Activated CD4-positive, alpha-beta T cell treated with anti-CD3 and anti-CD28 coated beads, Interleukin-10, Interleukin-2, amounts not matched to agents 100 ng/mL and 50 ng/mL, durations not matched to agents 16 hours and 8 hours (primary cell): Measurements from ENCODE around the gene CEMIP.

Source experiments
- DNase-seq: peaks from one replicate; pipeline ENCODE4 v3.0.0-alpha.2; 2020

CEMIP gene

DNA sequence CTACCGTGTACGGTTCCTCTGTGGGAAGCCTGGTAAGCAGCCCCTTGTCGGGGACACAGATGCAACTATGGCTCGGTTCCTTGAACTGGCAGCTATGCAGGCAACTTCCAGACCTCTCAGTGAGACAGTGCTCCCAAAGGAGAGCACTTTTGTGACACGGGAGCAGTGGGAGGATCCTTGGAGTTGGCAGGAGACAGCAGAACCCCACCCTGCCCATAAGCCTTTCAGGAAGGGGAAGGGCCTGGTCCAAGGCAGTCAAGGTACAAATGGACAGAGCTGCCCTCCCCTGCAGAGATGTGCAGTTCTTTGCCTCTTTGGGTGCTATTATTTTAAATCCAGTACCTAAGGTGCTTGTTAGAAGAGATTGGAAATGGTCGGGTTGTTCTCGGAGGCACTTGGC is 115.9 kb downstream of the CEMIP start:
- no peak for DNase-seq

DNA sequence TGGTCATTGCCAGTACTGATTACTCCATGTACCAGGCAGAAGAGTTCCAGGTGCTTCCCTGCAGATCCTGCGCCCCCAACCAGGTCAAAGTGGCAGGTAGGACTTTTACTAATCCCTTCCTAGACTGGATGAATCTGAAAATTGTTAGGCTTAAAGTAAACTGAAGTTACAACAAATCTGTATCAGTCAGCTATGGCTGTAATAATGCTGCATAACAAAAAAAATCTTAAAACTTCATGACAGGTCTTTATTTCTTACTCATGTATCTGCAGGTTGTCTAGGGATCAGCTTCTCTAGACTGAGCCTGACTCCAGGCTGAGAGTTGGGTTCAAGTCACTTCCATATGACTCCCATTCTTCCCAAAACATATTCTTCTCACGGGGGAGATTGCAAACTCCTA is 116.8 kb downstream of the CEMIP start:
- no peak for DNase-seq

DNA sequence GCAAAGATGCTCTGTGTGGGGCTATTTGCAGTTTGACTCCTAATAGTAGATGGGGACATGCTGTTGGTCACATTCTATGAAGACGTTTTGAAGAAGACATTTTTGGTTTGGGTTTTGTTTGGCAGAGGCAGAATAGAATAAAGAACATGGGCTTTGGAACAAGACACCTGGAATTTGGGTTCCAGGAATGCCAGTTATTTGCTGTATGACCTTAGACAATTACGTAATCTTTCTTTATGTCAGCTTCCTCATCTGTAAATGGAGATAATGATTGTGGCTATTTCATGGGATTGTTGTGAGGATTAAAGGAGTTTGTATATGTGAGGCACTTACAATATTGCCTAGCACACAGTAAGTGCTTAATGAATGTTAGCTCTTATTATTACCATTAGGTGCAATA is 118.9 kb downstream of the CEMIP start:
- DNase-seq: no peak

DNA sequence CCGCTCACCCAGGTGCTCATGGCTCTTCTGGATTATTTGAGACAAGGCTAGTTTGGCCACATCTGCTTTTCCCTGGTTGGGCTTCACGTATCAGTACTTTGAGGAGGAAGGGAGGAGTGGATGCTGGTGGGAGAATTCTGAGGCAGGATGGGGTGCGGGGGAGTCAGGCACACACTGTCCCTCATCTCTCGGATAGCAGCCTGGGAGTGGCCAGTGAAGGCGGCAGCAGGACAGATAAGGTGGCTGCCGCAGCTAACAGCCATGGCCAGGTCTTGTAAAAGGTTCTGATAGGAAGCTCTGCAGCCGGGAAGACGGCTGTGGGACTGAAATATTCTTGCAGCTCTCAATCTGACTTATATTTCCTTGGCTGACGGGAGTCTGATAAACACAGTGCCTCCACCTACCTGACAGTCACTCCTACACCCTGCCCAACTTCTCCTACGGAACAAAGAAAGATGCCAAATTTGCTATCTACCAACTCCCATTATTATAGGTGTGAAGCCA is 123.2 kb downstream of the CEMIP start:
- DNase-seq: no peak

DNA sequence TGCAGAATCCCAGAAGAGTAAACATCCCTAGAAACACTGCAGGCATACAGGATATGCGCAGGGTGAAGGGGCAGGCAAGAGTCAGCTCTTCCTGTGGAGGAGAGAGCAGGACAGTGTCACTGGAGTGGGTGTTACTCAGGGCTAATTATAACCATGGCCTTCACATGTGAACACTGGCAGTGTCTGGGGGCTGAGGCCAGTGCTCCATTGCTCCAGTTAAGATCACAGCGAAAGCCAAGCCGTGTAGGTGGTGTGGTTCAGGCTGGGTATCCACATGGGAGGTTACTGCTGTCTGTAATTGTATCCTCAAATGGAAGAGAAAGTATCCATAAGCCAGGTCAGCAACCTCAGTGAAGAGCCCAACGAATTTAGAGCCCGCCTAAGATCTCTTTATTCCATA is 125.8 kb downstream of the CEMIP start:
- no peak for DNase-seq

DNA sequence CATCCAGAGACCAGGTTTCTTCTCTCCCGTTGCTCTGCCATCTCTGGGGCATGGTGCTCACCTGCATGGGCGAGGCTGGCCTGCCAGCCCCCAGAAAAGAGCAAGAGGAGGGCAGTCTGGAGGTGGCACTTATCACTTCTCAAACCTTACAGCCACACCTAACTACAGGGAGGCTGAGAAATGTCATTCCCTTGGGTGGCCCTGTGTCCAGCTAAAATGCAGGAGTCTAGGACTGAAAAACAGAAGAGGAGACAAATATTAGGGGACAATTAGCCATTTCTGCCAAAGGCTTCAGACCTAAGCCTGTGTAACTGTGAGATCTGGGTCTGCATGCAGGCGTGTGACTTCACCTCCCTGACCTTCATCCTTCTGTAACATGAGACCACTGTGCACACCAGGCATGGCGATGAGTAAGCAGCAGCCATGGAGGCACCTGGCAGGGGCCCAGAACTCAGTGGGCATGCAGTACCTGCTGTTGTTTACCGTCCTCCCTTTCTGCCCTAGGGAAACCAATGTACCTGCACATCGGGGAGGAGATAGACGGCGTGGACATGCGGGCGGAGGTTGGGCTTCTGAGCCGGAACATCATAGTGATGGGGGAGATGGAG is 127.1 kb downstream of the CEMIP start:
- DNase-seq: no peak

DNA sequence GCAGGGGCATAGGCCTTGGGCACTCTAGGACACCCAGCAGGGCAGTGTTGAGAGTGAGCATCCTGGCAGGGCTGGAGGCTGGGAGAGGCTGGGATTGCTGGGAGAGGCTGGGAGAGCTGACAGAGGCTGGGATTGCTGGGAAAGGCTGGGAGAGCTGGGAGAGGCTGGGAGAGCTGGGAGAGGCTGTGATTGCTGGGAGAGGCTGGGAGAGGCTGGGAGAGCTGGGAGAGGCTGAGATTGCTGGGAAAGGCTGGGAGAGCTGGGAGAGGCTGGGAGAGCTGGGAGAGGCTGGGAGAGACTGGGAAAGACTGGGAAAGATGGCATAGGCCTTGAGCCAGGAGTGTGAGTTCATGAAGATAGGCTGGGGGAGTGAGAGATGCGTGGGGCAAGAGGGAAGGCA is 132.7 kb downstream of the CEMIP start:
- no peak for DNase-seq

DNA sequence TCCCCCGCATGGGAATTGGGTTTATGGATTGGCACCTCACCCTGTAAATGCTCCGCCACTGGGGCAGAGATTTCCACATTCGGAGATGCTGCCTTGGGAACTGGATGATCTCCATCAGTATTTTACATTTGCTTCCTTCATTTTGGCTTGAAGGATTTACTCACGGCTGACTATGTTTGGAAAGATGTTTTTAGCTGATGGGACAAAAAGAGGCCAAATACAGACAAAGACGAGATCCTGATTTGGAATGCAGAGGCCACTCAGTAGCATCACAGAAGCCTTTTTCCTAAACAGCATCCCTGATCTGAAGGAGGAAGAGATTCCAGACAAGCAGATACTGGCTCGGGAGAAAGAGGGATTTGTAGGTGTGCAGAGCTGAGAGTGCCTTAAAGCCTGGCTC is 133.5 kb downstream of the CEMIP start:
- no peak for DNase-seq

DNA sequence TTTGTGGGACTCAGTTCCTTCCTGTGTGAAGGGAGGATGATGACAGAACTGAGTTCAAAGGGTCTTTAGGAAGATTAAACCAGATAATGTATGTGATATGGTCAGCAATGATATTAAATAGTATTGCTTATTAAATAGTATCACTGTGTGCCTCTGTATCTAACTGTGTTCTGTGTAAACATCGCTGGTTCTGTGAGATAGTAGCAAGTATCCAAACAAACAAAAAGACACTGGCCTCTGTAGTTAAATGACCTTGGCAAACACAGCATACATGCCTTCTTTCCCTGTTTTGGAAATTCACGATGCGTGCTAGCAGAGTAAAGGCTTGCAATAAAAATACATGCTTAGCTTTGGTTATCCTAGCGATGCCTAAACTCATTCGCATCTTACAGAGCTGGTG is 134.4 kb downstream of the CEMIP start:
- no peak for DNase-seq

DNA sequence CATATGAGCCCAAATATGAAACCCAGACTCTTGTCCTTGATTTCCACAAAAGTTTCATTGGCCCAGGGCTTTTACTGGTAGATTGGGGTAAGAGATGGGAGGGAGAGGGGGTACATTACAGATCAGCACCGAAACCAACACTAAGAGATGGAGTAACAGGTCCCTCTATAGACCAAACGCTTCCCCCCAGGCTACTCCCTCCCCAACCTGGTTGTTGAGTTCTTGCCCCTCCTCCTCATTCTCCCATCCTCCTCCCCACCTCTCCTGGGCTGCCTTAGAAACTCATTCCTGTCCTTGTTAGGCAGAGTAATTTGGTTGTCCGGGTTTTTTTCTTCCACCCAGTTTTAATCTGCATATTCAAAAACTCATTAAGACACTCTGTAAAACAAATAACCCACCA is 136.3 kb downstream of the CEMIP start:
- no peak for DNase-seq

DNA sequence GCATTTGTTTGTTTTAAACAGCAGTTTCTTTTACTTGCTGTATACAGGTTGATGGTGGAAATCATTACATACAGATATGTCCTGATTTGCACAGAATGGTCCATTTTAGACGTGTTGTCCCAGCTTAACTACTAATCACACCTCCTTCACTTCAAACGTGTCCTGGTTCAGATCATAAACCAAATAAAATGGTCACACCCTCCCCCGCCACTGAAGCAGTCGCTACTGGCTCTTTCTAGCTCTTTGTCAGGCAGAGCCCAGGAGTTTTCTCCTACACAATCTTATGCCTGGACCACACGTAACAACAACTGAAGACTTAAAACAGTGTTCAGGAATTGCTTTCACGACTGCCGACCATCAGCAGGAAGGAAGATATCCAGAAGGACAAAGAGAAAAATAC is 136.9 kb downstream of the CEMIP start:
- no peak for DNase-seq

DNA sequence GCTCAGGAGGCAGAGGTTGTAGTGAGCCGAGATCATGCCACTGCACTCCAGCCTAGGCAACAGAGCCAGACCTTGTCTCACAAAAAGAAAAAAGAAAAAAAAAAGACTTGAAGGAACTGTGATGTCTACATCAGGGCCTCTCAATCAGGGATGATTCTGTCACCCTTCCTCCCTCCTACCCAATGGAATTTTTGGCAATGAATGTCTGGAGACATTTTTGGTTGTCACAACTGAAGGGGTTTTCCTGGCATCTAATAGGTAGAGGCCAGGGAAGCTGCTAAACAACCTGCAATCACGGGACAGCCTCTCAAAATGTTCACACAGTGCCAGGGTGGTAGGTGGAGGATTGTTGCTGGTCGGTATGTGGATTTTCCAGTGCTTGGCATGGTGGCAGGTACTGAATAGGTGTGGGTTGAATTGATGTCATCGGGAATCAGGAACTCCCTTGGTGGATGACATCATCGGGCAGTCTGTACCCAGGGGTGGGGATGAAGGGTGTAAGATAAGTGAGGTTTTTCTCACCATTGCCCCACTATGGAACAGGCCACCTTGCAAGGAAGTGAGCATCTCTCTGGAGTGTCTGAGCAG is 139.1 kb downstream of the CEMIP start:
- no peak for DNase-seq

DNA sequence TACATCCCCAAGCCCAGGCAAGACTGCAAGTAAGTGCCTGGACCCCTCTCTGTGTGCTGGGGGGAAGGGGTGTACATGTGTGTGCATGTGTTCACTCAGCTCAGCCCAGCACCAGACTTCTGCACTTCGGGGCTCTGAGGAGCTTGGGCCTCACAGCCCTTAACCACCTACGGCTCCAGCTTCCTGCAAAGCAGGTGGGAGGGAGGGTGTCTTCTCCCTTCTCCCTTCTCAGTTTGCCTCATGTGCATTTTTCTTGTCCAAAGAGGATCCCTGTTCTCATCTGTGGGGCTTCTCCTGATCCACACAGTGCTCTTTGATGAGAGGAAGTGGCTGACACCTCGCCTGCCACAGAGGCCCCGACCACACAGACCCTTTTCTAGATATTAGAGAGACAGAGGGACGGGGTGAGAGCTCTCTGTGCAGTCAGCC is 141.1 kb downstream of the CEMIP start:
- DNase-seq: peak; percentile 86

DNA sequence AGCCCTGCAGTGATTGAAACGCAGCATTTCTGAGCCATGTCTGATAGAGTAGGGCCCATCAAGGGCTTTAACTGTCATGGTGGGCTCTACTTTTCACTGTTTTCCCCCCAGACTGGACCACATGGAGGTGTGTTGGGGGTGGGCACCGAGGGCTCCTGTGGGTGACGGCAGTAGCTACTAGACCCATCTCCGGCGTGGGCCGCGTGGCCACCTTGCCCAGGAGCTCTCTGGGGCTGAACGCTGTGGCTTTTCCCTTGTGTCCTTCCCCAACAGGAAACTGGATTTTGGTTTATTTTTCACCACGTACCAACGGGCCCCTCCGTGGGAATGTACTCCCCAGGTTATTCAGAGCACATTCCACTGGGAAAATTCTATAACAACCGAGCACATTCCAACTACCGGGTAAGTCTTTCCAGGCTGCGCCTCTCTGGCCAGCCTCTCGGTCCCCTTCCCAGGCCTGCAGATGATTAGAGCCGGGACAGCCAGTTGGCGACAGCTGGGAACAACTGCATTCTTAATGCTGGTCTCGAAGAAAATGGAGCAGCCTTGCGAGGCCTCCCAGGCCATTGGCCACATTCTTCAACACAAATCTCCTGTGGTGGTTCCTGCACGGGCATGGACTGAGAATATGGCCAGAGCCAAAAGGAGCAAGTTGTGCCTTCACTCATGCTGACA is 142.7 kb downstream of the CEMIP start:
- DNase-seq: no peak

DNA sequence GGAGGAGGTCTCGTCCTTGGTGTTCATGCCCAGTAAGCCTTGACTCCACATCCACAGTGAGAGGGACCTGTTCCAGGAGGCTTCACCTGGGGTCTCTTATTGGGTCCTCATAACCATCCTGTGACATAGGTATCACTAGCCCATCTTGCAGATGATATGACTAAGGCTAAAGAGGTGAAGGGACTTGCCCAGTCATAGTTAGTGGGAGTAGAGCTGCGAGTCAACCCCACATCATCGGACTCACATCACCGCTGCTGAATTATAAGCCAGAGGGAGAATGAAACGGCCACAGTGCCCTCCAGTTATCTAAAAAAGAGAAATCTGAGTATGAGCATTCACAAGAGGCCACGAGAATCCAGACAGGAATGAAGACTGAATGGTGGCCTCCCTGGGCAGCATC is 144.5 kb downstream of the CEMIP start:
- DNase-seq: no peak

DNA sequence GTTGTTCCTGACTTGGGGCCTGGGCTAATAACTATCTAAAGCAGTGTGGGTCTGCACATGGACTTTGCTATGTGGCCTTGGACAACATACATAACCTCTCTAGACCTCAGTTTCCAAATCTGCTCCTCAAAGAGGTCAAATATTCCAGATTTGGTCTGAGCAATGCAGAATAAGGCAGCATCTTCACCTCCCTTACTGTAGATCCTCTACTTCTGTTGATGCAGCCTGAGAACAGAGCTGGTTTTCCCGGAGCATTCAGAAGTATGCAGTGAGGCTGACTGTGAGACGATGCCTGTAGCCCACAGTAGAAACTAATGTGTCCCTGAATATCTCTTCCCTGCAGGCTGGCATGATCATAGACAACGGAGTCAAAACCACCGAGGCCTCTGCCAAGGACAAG is 145.1 kb downstream of the CEMIP start:
- DNase-seq: no peak

DNA sequence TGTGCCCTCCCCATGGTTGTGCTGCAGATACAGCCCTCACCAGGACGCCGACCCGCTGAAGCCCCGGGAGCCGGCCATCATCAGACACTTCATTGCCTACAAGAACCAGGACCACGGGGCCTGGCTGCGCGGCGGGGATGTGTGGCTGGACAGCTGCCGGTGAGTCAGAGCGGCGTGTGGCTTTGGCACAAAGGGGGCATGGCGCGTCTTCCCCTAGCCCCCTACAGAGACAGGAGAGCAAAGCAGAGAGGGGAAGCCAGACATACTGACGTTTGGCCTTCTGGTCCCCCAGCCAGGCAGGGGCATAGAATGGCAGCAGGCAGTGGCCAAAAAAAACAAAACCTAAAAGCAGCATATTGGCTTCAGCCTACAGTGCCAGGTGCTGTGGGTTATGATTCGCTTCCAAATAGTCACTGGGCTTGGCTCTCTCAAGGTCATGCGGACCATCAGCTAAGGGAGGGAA is 146.5 kb downstream of the CEMIP start:
- DNase-seq: no peak

DNA sequence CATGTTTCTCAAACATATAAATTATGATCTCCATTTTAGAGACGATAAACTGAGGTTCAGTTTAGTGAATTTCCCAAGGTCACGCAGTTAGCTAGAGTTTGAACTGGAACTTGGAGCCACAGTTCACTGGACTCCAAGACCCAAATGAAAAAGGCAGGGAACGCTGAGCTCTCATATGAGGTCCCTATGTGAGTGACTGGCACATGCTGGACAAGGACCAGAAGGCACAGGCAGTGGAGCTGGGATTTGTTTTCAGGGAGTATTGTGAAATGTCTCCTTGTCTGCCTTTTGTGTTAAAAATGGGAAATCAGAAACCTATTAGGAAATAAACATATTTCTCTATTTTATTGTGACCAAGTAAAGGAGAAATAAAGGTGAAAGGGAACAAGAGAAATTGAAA is 147.0 kb downstream of the CEMIP start:
- no peak for DNase-seq

DNA sequence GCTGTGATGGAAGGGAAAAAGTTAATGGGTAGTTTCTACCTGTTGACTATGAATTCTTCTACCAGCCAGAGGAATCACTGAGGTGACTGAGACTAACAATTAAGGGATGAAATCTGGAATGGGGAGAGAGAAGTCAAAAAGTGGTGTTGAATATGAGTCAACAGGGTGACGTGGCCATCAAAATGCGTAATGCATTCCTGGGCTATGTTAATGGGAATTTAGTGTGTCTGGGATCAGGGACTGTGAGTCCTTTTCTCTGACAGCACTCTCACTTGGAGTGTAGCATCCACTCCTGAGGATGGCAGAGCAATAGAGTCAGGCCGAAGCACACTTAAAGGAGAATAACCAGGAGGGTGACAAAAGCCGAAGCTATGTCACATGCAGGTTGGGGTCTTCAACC is 150.1 kb downstream of the CEMIP start:
- DNase-seq: no peak

DNA sequence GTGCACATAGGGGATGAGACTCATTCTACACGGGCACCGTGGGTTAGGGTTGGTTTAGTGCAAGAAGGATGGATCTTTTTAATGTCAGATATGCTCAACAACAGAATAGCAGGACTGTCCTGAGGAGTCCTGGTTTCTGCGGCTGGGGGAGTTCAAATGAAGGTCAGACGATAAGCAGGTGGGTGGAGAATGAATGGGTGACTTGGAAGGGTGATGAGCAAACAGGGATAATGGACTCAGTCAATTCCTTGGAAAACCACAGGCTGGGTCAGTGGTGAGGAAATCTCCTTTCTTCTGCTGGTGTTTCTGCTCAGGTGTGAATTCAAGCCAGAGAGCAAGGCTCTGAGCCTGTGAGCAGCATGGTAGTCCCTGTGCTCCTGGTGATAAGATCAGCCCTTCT is 150.5 kb downstream of the CEMIP start:
- DNase-seq: no peak

DNA sequence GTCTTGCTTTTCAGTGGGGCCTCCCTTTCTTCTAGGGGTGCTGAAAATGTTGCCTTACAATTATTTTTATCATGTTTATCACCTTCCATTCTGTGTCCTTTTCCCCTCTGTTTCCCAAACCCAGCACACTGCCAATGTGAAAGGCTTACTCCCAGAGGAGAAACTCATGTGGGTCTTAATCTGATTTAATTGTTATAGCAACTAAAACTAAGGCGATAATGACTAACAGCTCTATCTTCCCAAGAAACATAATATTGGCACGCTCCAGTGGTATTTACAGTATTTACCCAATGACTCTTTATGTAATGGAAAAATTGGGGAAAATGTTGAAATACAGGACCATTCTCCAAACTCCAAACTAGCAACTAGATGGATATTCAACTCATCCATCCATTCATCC is 152.0 kb downstream of the CEMIP start:
- DNase-seq: no peak

DNA sequence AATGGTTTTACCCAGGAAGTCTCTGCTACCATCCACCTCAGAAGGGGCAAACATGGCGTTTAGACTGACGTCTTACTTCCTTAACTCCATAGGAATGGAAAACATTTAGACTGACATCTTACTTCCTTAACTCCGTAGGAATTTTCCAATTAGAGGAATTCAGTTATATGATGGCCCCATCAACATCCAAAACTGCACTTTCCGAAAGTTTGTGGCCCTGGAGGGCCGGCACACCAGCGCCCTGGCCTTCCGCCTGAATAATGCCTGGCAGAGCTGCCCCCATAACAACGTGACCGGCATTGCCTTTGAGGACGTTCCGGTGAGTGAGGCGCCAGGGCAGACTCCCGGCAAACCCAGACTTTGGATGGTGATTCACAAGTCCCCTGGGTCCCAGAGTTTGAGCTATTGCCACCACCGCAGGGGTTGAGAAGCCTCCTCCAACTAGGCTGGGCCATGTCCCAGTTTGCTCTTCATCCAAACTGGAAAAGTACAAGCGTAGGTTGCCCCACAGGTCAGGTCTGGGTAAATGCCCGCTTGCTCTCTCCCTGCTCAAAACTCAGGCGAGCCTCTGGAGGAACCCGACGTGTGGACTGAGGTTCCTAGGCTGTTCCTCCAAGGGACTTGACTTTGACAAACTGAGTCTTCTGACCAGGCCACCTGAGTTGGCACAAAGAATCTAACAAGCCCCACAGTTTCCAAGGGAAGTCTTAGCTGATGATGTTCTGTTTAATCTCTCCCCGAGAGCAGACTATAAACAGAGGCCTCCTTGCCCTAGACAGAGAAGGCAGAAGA is 152.7 kb downstream of the CEMIP start:
- no peak for DNase-seq

DNA sequence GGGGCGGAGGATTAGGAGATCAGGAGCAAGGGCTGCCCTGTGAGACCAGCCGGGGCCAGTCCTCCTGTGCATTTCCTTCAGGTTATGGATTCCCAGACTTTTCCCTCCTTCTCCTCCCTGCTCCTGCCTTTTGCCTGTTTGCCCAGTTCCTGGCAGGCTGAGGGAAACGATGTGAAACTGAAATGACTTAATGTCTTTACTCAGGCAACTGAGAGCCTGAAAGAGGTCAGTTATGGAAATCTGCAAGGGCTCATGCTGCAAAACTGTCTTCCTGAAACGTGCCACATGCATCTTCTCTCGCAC is 153.3 kb downstream of the CEMIP start:
- DNase-seq: no peak

DNA sequence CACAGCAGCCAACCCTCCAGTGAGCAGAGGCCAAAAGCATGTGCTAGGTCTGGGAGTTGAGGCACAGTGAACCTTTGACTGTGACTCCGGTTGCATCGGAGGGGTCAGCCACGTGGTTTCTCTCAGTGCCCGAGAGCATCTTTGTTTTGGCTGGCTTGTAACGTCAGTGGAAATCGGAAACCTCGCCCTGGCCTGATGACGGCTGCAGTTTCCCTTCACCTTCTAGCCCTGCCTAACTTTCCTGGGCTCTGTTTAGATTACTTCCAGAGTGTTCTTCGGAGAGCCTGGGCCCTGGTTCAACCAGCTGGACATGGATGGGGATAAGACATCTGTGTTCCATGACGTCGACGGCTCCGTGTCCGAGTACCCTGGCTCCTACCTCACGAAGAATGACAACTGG is 153.8 kb downstream of the CEMIP start:
- no peak for DNase-seq
